ENCODE measurements around the gene MOSPD3. TPM values are rescaled to one million over a fixed set of nuclear protein-coding genes. Genes with fewer than 3 reads are reported as not detected.

The MOSPD3 gene
- total RNA-seq, 4 donors from 2014 or later = 18.0 to 35.5 (median 28.5) TPM

DNA sequence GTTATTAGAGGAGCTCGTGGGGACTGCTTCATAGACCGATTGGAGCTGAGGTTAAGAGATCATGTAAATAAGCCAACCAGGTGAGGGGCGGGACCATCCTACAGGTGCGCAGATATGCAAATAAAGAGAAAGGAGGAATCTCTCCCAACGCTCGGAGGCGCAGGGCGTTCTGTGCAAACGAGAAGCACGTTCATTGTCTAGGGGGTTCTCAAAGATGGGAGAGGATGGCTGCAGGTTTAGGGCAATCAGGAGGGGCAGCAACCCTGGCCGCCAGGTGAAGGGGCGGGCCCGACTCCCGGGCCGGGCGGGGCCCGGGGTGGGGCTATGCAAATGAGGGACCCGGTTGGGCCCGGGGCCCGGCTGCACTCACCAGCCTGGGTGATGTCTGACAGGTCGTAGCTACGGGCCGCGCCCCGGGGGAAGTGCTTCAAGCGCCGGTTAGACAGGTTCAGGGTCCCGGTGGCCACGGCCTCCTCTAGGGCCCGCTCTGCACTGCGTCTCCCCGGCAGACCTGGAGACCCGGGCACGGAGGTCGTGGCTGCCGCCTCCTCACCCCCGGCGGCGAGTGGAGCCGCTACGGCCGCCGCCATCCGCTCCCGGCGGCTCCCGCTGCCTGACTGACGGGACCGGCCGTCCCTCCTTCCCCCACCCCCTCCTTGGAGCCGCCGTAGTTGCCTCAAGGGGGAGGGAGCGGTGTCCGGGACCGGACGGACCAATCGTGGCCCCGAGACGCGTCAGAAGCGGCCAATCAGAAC lies 26.7 kb upstream of the MOSPD3 start, which contains the start of gene LRCH4:
Gene LRCH4 (minus strand): TSS at position 619 of the 755 bp plus-strand sequence. CDS start 29 bp downstream, at position 590.
- peak in 1 of 2 donors; percentile 89 for DNase-seq (ENCODE audit: low spot score in 2 of 2)
- peaks cover 57% of the 10 kb centered on the region for H3K4me1 ChIP-seq
- no peaks in the 10 kb centered on the region for H3K27me3 ChIP-seq
- TF ChIP-seq, protein P1, sequence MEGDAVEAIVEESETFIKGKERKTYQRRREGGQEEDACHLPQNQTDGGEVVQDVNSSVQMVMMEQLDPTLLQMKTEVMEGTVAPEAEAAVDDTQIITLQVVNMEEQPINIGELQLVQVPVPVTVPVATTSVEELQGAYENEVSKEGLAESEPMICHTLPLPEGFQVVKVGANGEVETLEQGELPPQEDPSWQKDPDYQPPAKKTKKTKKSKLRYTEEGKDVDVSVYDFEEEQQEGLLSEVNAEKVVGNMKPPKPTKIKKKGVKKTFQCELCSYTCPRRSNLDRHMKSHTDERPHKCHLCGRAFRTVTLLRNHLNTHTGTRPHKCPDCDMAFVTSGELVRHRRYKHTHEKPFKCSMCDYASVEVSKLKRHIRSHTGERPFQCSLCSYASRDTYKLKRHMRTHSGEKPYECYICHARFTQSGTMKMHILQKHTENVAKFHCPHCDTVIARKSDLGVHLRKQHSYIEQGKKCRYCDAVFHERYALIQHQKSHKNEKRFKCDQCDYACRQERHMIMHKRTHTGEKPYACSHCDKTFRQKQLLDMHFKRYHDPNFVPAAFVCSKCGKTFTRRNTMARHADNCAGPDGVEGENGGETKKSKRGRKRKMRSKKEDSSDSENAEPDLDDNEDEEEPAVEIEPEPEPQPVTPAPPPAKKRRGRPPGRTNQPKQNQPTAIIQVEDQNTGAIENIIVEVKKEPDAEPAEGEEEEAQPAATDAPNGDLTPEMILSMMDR (IDR thresholded peaks at IDR 0.05) = no peak
- TF ChIP-seq EP300 (IDR thresholded peaks at IDR 0.05) (peak; percentile 58), POLR2A (IDR thresholded peaks at IDR 0.05) (peak; percentile 93 to 95), POLR2AphosphoS5 (IDR thresholded peaks at IDR 0.05) (peak; percentile 86 to 98 (median 95))
- peak within 1 kb of the TSS; percentile 96 for H3K27ac ChIP-seq
- H3K4me3 ChIP-seq = peak within 1 kb of the TSS; percentile 99
- no peaks in the 10 kb centered on the region for H3K9me3 ChIP-seq
- peaks cover 17% of the 10 kb centered on the region for H3K36me3 ChIP-seq
- WGBS = 0% methylated on average over 15 of the region's 61 CpGs

DNA sequence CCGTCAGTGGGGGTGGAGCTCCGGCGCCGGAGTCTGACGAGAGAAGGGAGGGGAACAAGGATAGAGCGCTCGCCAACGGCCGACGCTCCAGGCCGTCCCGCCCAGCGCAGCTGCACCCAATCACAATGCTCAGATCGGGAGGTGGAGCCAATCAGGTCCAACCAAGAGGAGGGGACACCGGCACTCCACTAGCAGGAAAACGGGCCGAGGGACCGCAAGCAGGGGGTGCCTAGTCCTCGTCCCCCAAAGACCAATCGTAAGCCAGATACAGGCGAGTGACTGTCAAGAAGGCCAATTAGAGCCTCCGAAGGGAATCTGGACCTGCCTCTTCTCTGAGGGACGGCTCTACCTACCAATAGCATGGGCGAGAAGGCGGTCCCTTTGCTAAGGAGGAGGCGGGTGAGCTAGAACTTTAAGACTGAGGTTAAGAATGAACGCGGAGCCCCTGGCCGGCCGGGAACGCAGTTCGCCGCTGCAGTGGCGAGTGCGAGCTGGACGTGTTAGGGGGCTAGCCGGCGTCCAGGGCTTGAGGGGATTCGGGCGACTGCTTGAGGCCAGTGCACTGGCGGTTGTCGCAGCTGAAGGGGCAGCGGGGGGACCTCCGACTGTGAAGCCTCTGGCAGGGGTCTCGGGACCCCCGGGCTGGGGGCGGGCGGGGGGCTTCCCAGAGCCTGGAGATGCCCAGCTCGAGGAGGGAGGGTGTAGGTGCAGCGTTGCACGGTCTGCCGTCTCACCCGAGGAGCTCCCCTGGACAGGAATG lies 25.9 kb upstream of the MOSPD3 start, which contains the start of gene FBXO24:
Gene FBXO24 (plus strand): TSS at position 63 of the 760 bp plus-strand sequence. CDS start 298 bp downstream, at position 361.
- DNase-seq (ENCODE audit: low spot score in 2 of 2) = peak; percentile 100
- Histone ChIP-seq H3K27ac (peak within 1 kb of the TSS; percentile 96), H3K9me3 (no peaks in the 10 kb centered on the region), H3K27me3 (no peaks in the 10 kb centered on the region), H3K4me3 (peak within 1 kb of the TSS; percentile 99), H3K36me3 (peaks cover 10% of the 10 kb centered on the region), H3K4me1 (peaks cover 57% of the 10 kb centered on the region)
- WGBS = 0% methylated on average over 1 of the region's 53 CpGs
- TF ChIP-seq EP300 (IDR thresholded peaks at IDR 0.05) (no peak), POLR2A (IDR thresholded peaks at IDR 0.05) (peak in 1 of 2 donors; percentile 11), POLR2AphosphoS5 (IDR thresholded peaks at IDR 0.05) (peak in 1 of 3 donors; percentile 21)
- TF ChIP-seq, protein P1 (IDR thresholded peaks at IDR 0.05) = no peak

DNA sequence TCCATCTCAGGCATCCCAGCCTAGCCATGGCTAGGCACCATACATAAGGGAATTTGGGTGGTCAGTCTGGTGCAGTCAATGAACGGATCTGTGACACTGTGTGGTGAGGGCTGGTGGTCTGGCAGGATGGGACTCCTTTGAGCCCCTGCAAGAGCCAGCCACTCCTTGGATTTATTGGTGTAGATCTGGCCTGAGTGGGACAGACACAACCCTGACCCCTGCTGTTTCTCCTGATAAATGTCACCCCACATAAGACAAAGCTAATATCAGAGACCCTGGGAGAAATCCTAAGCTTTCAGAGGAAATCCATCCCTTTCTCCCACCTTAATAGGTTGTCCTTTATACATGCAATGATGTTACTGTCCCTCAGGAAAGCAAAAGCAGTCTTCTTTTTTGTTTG lies 23.9 kb upstream of the MOSPD3 start:
- no peaks in the 10 kb centered on the region for H3K36me3 ChIP-seq
- H3K27me3 ChIP-seq = no peaks in the 10 kb centered on the region
- peaks cover 37% of the 10 kb centered on the region for H3K4me1 ChIP-seq
- no peak overlapping the region for H3K27ac ChIP-seq
- DNase-seq (ENCODE audit: low spot score in 2 of 2) = no peak
- no peak for TF ChIP-seq EP300 (IDR thresholded peaks at IDR 0.05)
- TF ChIP-seq, protein P1 (IDR thresholded peaks at IDR 0.05) = peak in 1 of 2 donors; percentile 16
- H3K4me3 ChIP-seq = no peak overlapping the region
- no peaks in the 10 kb centered on the region for H3K9me3 ChIP-seq
- 100% methylated on average over 1 of the region's 1 CpG for WGBS

DNA sequence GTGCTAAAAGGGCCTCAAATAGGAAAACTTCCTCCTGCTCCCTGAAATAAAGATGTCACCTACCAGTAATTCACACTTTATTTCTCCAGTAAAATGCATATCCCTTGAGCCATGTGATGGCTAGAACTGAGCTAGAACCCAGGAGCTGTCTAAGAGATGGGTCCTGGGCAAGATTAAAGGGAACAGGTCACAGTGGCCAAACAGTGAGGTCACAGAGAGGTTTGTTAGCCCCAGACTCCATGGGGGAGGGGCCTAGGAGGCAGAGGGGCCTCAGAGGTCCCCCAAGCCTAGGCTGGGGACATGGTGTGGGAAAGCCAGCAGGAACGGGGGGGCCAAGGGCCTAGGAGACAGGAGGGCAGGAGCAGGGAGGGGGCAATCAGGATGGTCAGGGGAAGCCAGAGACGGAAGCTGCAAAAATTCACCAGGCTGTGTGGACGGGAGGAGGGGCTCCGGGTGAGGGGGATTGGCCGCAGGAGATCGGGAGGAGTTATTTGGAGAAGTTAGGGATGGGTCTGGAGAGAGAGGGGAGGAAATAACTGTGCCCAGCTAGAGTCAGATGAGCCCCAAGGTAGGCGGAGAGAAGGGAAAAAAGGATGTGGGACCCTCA lies 22.9 kb upstream of the MOSPD3 start:
- Histone ChIP-seq H3K9me3 (no peaks in the 10 kb centered on the region), H3K27ac (no peak overlapping the region), H3K4me3 (no peak overlapping the region), H3K4me1 (peaks cover 27% of the 10 kb centered on the region), H3K36me3 (no peaks in the 10 kb centered on the region), H3K27me3 (no peaks in the 10 kb centered on the region)
- 70% methylated on average over 7 of the region's 7 CpGs for WGBS
- TF ChIP-seq EP300 (IDR thresholded peaks at IDR 0.05) (no peak), POLR2A (IDR thresholded peaks at IDR 0.05) (no peak), POLR2AphosphoS5 (IDR thresholded peaks at IDR 0.05) (no peak)
- TF ChIP-seq, protein P1 (IDR thresholded peaks at IDR 0.05) = no peak
- DNase-seq (ENCODE audit: low spot score in 2 of 2) = no peak
